Esophagus squamous epithelium (tissue), 5 donors: ENCODE data around the gene MT2A. TPM values are rescaled to one million over a fixed set of nuclear protein-coding genes. Genes with fewer than 3 reads are reported as not detected.

ENCODE experiments used
- DNase-seq: peaks from one replicate; lab custom pipeline; 2025; lab: John Stamatoyannopoulos, UW
- H3K27ac ChIP-seq, 4 donors: fragments of 200-600 bp; sonication (generic); one replicate each; pipeline ENCODE4 v1.5.1; 2016 to 2019; ENCODE audit warnings: mild to moderate bottlenecking in 1 of 4
- H3K27me3 ChIP-seq, 4 donors: fragments of 200-600 bp; sonication (generic); 1 replicate in 3 of 4; 2 replicates in 1 of 4; pipeline versions ENCODE4 v1.5.1 to v1.6.0; 2017 to 2021; ENCODE audit warnings: antibody characterized with exemption in 1 of 4
- H3K36me3 ChIP-seq, 3 donors: fragments of 200-600 bp; sonication (generic); one replicate each; pipeline ENCODE4 v1.5.1; 2016 to 2019
- H3K4me1 ChIP-seq, 3 donors: fragments of 200-600 bp; sonication (generic); one replicate each; pipeline ENCODE4 v1.5.1; 2017 to 2019
- H3K4me3 ChIP-seq, 4 donors: fragments of 200-600 bp; sonication (generic); 1 replicate in 3 of 4; 2 replicates in 1 of 4; pipeline ENCODE4 v1.5.1; 2016 to 2019; ENCODE audit warnings: mild to moderate bottlenecking in 2 of 4, moderate library complexity in 1 of 4
- H3K9me3 ChIP-seq, 3 donors: fragments of 200-600 bp; sonication (generic); one replicate each; pipeline ENCODE4 v1.5.1; 2016 to 2019
- POLR2A ChIP-seq, 4 donors: fragments of 450-650 bp; IDR thresholded peaks; one replicate each; pipeline ENCODE4 v1.6.1; 2017; ENCODE audit warnings: antibody characterized with exemption in 4 of 4, mild to moderate bottlenecking in 4 of 4, moderate library complexity in 3 of 4
- WGBS, 2 donors: methylation state at CpG; one replicate each; pipeline ENCODE4 v1.1.5; 2018; 5-methylcytosine and 5-hydroxymethylcytosine counted together
- intact Hi-C: fragments of 100-400 bp; cut with DNase I; formaldehyde crosslinking; loops from one replicate; pipeline ENCODE4 v1.15.0; 2022
- total RNA-seq, 4 donors: library from RNA; depleted of rRNA; stranded (reverse); fragments of >200 nt; gene quantifications; one replicate each; pipeline ENCODE4 v1.1.0, GENCODE V29; 2016
- TF ChIP-seq, protein P1 (sequence below), 6 experiments: fragments of 450-650 bp in 4 of 6; fragments of 200-600 bp in 2 of 6; sonication (generic) in 2 of 6; IDR thresholded peaks; one replicate each; pipeline ENCODE4 v1.5.1; 2016 to 2019; ENCODE audit warnings: antibody characterized with exemption in 6 of 6, mild to moderate bottlenecking in 4 of 6, moderate library complexity in 4 of 6
- donor health status: DM: yes; HTN: yes; CAD: no.

Gene MT2A
- total RNA-seq, 4 donors from 2014 or later = 76.5 to 157 (median 96.2) TPM

DNA sequence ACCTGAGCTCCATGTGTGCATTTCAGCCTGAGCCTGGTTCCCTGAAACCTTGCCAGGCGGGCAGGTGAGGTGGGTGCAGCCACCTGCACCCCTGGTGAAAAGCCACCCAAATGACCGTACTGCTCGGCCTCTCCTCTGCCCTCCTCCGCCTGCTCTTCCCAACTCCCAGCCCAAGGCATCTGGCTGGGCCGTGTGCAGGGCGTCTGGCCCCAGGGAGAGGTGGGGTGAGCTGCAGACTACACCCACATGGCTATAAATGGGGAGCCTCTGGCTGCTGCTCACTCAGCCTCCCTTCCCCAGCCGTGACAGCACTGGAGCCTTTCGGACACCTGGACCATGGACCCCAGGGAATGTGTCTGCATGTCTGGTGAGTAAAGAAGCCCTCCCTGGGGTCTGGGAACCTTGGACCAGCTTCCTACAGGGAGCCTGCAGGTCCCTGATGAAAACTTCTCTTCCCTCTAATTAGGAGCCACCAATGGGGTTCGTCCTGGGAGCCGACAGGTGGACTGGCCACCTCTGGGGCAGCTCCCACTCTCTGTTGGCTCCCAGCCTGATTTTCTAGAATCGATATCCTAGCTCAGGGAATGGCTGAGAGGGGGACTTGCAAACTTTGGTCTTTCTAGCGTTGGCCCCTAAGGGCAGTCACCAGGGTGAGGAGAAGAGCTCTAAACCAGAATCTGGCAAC lies 43.4 kb upstream of the MT2A start, which contains the start of gene MT4:
MT4 (plus strand) TSS at position 281 of the 685 bp plus-strand sequence; CDS start at position 337, 56 bp downstream.
- H3K4me3 ChIP-seq = no peak within 1 kb of the TSS
- no peak for DNase-seq
- intact Hi-C loops = no loop called here
- peaks cover 0 to 29% (median 0%) of the 10 kb centered on the region in 4 donors for H3K27me3 ChIP-seq
- no peak within 1 kb of the TSS for H3K27ac ChIP-seq
- peaks cover 0 to 8% (median 0%) of the 10 kb centered on the region in 3 donors for H3K4me1 ChIP-seq
- 65 to 86% methylated on average over 5 to 6 of the region's 12 CpGs for WGBS, 2 donors
- TF ChIP-seq, protein P1, sequence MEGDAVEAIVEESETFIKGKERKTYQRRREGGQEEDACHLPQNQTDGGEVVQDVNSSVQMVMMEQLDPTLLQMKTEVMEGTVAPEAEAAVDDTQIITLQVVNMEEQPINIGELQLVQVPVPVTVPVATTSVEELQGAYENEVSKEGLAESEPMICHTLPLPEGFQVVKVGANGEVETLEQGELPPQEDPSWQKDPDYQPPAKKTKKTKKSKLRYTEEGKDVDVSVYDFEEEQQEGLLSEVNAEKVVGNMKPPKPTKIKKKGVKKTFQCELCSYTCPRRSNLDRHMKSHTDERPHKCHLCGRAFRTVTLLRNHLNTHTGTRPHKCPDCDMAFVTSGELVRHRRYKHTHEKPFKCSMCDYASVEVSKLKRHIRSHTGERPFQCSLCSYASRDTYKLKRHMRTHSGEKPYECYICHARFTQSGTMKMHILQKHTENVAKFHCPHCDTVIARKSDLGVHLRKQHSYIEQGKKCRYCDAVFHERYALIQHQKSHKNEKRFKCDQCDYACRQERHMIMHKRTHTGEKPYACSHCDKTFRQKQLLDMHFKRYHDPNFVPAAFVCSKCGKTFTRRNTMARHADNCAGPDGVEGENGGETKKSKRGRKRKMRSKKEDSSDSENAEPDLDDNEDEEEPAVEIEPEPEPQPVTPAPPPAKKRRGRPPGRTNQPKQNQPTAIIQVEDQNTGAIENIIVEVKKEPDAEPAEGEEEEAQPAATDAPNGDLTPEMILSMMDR (IDR thresholded peaks at IDR 0.05) = no peak
- no peak for TF ChIP-seq POLR2A (IDR thresholded peaks at IDR 0.05)
- no peaks in the 10 kb centered on the region for H3K36me3 ChIP-seq
- no peaks in the 10 kb centered on the region for H3K9me3 ChIP-seq

DNA sequence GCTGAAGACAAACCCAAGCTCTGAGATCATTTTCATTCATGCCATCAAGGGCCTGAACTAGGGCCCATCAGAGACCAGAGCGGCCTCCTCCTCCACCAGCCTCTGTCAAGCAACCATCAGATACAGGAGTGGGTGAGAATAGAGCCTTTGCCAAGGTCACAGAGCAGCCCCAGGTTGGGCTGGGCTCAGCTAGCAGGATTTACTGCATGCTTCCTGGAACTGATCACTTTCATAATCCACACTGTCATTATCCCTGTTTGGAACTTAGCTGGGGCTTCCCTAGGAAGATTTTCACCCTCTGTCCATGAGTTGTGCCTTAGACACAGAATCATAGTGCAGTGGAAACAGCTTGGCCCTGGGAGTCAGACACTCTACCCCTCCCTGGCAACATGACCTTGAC lies 38.4 kb upstream of the MT2A start:
- peaks cover 0 to 19% (median 0%) of the 10 kb centered on the region in 4 donors for H3K27me3 ChIP-seq
- 86 to 100% methylated on average over 1 of the region's 1 CpG for WGBS, 2 donors
- H3K4me3 ChIP-seq = no peak overlapping the region
- H3K4me1 ChIP-seq = peaks cover 0 to 3% (median 0%) of the 10 kb centered on the region in 3 donors
- intact Hi-C loops = no loop called here
- DNase-seq = no peak
- no peak for TF ChIP-seq POLR2A (IDR thresholded peaks at IDR 0.05)
- TF ChIP-seq, protein P1 (IDR thresholded peaks at IDR 0.05) = no peak
- no peaks in the 10 kb centered on the region for H3K9me3 ChIP-seq
- no peak overlapping the region for H3K27ac ChIP-seq
- H3K36me3 ChIP-seq = no peaks in the 10 kb centered on the region

DNA sequence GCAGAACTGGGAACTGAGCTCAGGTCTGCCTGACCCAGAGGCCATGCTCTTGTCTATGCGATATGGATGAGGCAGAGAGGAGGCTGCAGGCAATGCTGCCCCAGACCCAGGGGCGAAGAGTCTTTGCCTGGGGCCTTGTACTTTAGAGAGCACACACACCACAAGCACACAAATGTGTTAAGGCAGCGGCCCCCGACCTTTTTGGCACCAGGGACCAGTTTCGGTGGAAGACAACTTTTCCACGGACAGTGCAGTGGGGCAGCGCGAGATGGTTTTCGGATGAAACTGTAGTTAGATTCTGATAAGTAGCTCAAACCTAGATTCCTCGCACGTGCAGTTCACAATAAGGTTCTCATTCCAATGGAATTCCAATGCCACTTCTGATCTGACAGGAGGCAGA lies 36.9 kb upstream of the MT2A start:
- H3K9me3 ChIP-seq = no peaks in the 10 kb centered on the region
- H3K27ac ChIP-seq = no peak overlapping the region
- H3K27me3 ChIP-seq = peaks cover 0 to 8% (median 0%) of the 10 kb centered on the region in 4 donors
- peaks cover 0 to 4% (median 3%) of the 10 kb centered on the region in 3 donors for H3K4me1 ChIP-seq
- WGBS, 2 donors = 90 to 96% methylated on average over 8 to 11 of the region's 11 CpGs
- H3K36me3 ChIP-seq = no peaks in the 10 kb centered on the region
- no peak for DNase-seq
- intact Hi-C loops = no loop called here
- no peak for TF ChIP-seq POLR2A (IDR thresholded peaks at IDR 0.05)
- TF ChIP-seq, protein P1 (IDR thresholded peaks at IDR 0.05) = no peak
- H3K4me3 ChIP-seq = no peak overlapping the region

DNA sequence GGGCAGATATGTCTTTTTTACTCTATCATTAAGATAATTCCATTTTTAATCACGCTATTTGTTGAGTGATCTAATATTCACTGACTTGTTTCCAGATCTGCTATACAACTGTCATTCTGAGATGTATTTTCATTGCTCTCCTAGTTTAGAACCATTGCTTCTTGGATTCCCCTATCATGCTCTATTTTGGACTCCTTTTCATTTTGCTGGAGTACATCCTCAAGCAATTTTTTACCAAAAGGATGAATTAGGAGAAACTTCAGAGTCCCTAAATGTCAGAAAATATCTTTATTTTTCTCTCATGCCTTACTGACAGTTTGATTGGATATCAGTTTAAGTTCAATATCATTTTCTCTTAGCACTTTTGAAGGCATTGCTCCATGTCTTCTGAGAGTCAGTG lies 33.8 kb upstream of the MT2A start:
- Histone ChIP-seq H3K27me3 (no peaks in the 10 kb centered on the region), H3K4me3 (no peak overlapping the region), H3K9me3 (no peaks in the 10 kb centered on the region), H3K36me3 (no peaks in the 10 kb centered on the region), H3K27ac (no peak overlapping the region), H3K4me1 (peaks cover 4 to 13% (median 4%) of the 10 kb centered on the region in 3 donors)
- no peak for DNase-seq
- intact Hi-C loops = no loop called here
- 86 to 87% methylated on average over 1 of the region's 1 CpG for WGBS, 2 donors
- no peak for TF ChIP-seq POLR2A (IDR thresholded peaks at IDR 0.05)
- TF ChIP-seq, protein P1 (IDR thresholded peaks at IDR 0.05) = no peak

DNA sequence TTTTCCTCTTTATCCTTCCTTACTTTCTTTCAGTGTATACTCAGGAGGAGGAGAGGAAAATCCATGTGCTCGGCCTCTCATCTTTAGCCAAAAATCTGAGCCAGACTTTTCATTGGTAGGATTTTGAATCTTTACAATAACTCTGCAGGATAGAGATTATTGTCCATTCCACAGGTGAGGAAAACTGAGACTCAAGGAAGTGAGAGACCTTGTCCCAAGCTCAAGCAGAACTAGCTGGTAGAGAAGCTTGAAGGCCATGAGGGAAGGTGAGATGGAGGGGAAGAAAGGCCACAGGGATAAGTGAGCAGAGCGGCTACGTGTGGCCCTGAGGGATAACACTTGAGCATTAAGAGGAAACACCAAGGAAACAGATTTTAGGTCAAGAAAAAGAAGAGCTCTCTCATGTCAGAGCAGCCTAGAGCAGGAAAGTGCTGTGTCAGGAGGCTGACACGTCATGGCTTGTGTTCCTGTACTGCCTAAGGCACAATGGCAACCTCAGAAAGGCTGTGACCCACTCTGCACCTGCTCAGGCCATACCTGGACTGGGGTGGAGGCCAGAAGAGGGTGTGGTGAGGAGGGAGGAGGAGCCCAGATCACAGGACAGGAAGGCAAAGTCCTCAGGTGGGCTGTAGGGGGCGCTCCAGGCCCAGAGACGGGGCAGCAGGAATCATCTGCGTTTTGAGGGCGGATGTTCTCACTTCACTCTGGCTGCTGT lies 31.6 kb upstream of the MT2A start:
- peak; percentile 6 for DNase-seq

More for the DNA sequence above, 31.6 kb upstream of the MT2A start:
- intact Hi-C loops = no loop called here
- Histone ChIP-seq H3K27me3 (no peaks in the 10 kb centered on the region), H3K27ac (peak overlapping the region in 3 of 4 donors; percentile 52 to 79 (median 65)), H3K36me3 (no peaks in the 10 kb centered on the region), H3K9me3 (no peaks in the 10 kb centered on the region), H3K4me1 (peaks cover 4 to 13% (median 4%) of the 10 kb centered on the region in 3 donors), H3K4me3 (no peak overlapping the region)
- WGBS, 2 donors = 15 to 18% methylated on average over 8 of the region's 8 CpGs
- TF ChIP-seq, protein P1 (IDR thresholded peaks at IDR 0.05) = peak; percentile 56 to 97 (median 92)
- no peak for TF ChIP-seq POLR2A (IDR thresholded peaks at IDR 0.05)
